DOHH2 (cell line): ENCODE measurements around the gene RAB27B.

Experiments used
- H3F3A ChIP-seq: fragments of 200-600 bp; sonication (generic), shearing (Covaris generic); 2 replicates; pipeline ENCODE4 v1.6.0; 2016; ENCODE audit warnings: antibody characterized with exemption, mild to moderate bottlenecking; ENCODE audit not compliant: control insufficient read depth, insufficient read depth
- H3K27ac ChIP-seq: fragments of 200-600 bp; sonication (generic); 2 replicates; pipeline ENCODE4 v1.5.1; 2014; ENCODE audit warnings: low read depth, mild to moderate bottlenecking, low read length, moderate library complexity
- H3K27me3 ChIP-seq: fragments of 200-600 bp; sonication (generic); 2 replicates; pipeline ENCODE4 v1.6.1; 2014; ENCODE audit warnings: mild to moderate bottlenecking, low read length, mixed read lengths; ENCODE audit not compliant: control insufficient read depth
- H3K36me3 ChIP-seq: fragments of 200-600 bp; sonication (generic); 2 replicates; pipeline ENCODE4 v1.6.1; 2014; ENCODE audit warnings: mild to moderate bottlenecking, low read length, moderate library complexity, mixed read lengths; ENCODE audit not compliant: control insufficient read depth
- H3K4me1 ChIP-seq: fragments of 200-600 bp; sonication (generic); 2 replicates; pipeline ENCODE4 v1.6.1; 2014; ENCODE audit warnings: mild to moderate bottlenecking, low read length, mixed read lengths; ENCODE audit not compliant: control insufficient read depth
- H3K4me2 ChIP-seq: fragments of 200-600 bp; sonication (generic); 2 replicates; pipeline ENCODE4 v1.6.0; 2014; ENCODE audit warnings: mild to moderate bottlenecking, low read length, moderate library complexity
- H3K4me3 ChIP-seq: fragments of 200-600 bp; sonication (generic); 2 replicates; pipeline ENCODE4 v1.5.1; 2014; ENCODE audit warnings: mild to moderate bottlenecking, low read length, mixed read lengths
- H3K79me2 ChIP-seq: fragments of 200-600 bp; sonication (generic); 2 replicates; pipeline ENCODE4 v1.6.1; 2014; ENCODE audit warnings: mild to moderate bottlenecking, low read length, mixed read lengths; ENCODE audit not compliant: control insufficient read depth
- H3K9me2 ChIP-seq: fragments of 200-600 bp; sonication (generic); replicated peaks from 2 replicates; pipeline ENCODE4 v1.6.1; 2014; ENCODE audit warnings: mild to moderate bottlenecking, low read length, mixed read lengths; ENCODE audit not compliant: control insufficient read depth
- H3K9me3 ChIP-seq: fragments of 200-600 bp; sonication (generic); 2 replicates; pipeline ENCODE4 v1.6.1; 2014; ENCODE audit warnings: antibody characterized with exemption, low read length, mixed read lengths; ENCODE audit not compliant: control insufficient read depth, insufficient read depth
- H4K20me1 ChIP-seq: fragments of 200-600 bp; sonication (generic); 2 replicates; pipeline ENCODE4 v1.6.0; 2014; ENCODE audit warnings: low read depth, mild to moderate bottlenecking, antibody characterized with exemption, low read length, moderate library complexity; ENCODE audit not compliant: control insufficient read depth, insufficient read depth
- CTCF ChIP-seq: fragments of 200-600 bp; sonication (generic); IDR thresholded peaks from one replicate; pipeline ENCODE4 v1.5.1; 2014; ENCODE audit warnings: antibody characterized with exemption, mild to moderate bottlenecking, low read depth, low read length; ENCODE audit not compliant: poor library complexity, severe bottlenecking
- EZH2phosphoT487 ChIP-seq: fragments of 200-600 bp; sonication (generic); IDR thresholded peaks from 2 replicates; pipeline ENCODE4 v1.6.1; 2017; ENCODE audit warnings: borderline replicate concordance, mild to moderate bottlenecking, antibody characterized with exemption, low read length, moderate library complexity, mixed read lengths

RAB27B gene

GRCh38 chr18:54923339-54923956 is 95.2 kb downstream of the RAB27B start:
- Histone ChIP-seq H3K9me3 (no peaks in the 10 kb centered on the region), H3K4me1 (no peaks in the 10 kb centered on the region), H4K20me1 (no peaks in the 10 kb centered on the region), H3K79me2 (no peaks in the 10 kb centered on the region), H3K27me3 (no peaks in the 10 kb centered on the region), H3K36me3 (no peaks in the 10 kb centered on the region), H3K4me2 (no peak overlapping the region), H3K27ac (no peak overlapping the region), H3K4me3 (no peak overlapping the region), H3K9me2 (no peaks in the 10 kb centered on the region), H3F3A (no peaks in the 10 kb centered on the region)
- TF ChIP-seq EZH2phosphoT487 (no peak), CTCF (no peak)

GRCh38 chr18:54924948-54925347 is 96.7 kb downstream of the RAB27B start:
- TF ChIP-seq EZH2phosphoT487: no peak
- TF ChIP-seq CTCF: no peak
- Histone ChIP-seq H3K4me1 (no peaks in the 10 kb centered on the region), H3K27ac (no peak overlapping the region), H3K79me2 (no peaks in the 10 kb centered on the region), H3K9me2 (no peaks in the 10 kb centered on the region), H3F3A (no peaks in the 10 kb centered on the region), H3K9me3 (no peaks in the 10 kb centered on the region), H3K4me2 (no peak overlapping the region), H3K4me3 (no peak overlapping the region), H4K20me1 (no peaks in the 10 kb centered on the region), H3K36me3 (no peaks in the 10 kb centered on the region), H3K27me3 (no peaks in the 10 kb centered on the region)

- H3K36me3 ChIP-seq: no peaks in the 10 kb centered on the region
- no peak overlapping the region for H3K4me2 ChIP-seq
- no peak overlapping the region for H3K4me3 ChIP-seq
- H3K9me3 ChIP-seq: no peaks in the 10 kb centered on the region
- no peak for TF ChIP-seq CTCF
- TF ChIP-seq EZH2phosphoT487: no peak
- no peaks in the 10 kb centered on the region for H3K27me3 ChIP-seq
- no peaks in the 10 kb centered on the region for H3F3A ChIP-seq
- no peaks in the 10 kb centered on the region for H3K9me2 ChIP-seq
- H3K79me2 ChIP-seq: no peaks in the 10 kb centered on the region
- no peak overlapping the region for H3K27ac ChIP-seq
- H4K20me1 ChIP-seq: no peaks in the 10 kb centered on the region
- H3K4me1 ChIP-seq: no peaks in the 10 kb centered on the region
Observed at GRCh38 chr18:54926593-54927325, 98.5 kb downstream of the RAB27B start.
